ENCODE measurements around the gene RFC5. TPM values are rescaled to one million over a fixed set of nuclear protein-coding genes. Genes with fewer than 3 reads are reported as not detected.

Gene RFC5
- polyA plus RNA-seq, 2 of the 4 experiments (the other 2 are of a cell fraction): 57.5 to 64.7 TPM

DNA sequence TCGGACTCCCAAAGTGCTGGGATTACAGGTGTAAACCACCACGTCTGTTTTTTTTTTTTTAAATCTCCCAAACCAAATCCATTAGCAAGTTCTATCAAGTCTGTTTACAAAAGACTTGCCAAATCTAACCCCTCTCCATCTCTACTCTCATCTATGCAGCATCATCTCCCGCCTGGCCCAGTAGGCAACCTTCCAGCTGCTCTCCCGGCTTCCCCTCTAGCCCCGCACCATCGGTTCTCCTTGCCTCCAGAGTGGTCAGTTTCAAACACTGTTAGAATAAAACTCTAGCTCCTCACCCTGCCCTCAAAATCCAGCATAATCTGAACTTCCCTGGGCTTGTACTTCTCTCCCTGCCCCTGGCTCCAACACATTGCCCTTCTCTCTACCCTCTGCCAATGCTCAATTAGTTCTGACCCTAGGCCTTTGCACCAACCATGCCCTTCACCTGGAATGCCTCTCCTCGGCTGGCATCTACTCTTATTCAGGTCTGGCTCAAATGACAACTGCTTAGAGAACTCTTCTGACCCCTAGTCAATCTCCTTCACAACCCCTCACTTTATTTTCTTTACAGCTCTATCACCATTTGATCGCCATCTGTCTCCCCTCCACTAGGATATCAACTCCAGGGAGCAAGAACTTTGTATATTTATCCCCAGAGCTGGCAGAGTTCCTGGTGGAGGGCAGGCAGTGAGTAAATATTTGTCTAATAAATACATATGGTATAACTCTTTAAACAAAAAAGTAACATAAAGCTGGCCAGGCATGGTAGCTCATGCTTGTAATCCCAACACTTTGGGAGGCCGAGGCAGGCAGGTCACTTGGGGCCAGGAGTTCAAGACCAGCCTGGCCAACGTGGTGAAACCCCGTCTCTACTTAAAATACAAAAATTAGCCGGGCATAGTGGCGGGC is 39.6 kb downstream of the RFC5 start:
- TF ChIP-seq JUN (IDR thresholded peaks at IDR 0.05): 0 out of 5 replicates have a peak, but pooled peaks of 1 of the 2 experiments have one; percentile 22
- TF ChIP-seq, protein P1, sequence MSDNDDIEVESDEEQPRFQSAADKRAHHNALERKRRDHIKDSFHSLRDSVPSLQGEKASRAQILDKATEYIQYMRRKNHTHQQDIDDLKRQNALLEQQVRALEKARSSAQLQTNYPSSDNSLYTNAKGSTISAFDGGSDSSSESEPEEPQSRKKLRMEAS (IDR thresholded peaks at IDR 0.05): 0 out of 2 replicates have a peak, but pooled peaks have one; percentile 48
- TF ChIP-seq GATA3 (IDR thresholded peaks at IDR 0.05; ENCODE audit: borderline replicate concordance): peak; percentile 55; the same call in 1 of the 2 replicates
- no peak for TF ChIP-seq POLR2AphosphoS2 (conservative IDR thresholded peaks at IDR 0.05; ENCODE audit: low read length)
- TF ChIP-seq RNF2 (IDR thresholded peaks at IDR 0.05; ENCODE audit: borderline replicate concordance, low read depth): no peak
- TF ChIP-seq, protein P2, sequence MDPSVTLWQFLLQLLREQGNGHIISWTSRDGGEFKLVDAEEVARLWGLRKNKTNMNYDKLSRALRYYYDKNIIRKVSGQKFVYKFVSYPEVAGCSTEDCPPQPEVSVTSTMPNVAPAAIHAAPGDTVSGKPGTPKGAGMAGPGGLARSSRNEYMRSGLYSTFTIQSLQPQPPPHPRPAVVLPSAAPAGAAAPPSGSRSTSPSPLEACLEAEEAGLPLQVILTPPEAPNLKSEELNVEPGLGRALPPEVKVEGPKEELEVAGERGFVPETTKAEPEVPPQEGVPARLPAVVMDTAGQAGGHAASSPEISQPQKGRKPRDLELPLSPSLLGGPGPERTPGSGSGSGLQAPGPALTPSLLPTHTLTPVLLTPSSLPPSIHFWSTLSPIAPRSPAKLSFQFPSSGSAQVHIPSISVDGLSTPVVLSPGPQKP (IDR thresholded peaks at IDR 0.05; ENCODE audit: low read depth, low read length): no peak
- no peak for TF ChIP-seq MYC (IDR thresholded peaks at IDR 0.05; ENCODE audit: borderline replicate concordance, low read length)
- CTCF ChIA-PET: interaction anchor here (0.6 to 5.1 kb wide), 6 partner anchors 21 to 182 kb away, joined by 3 to 23 read pairs (median 4); no protein-coding TSS in a partner anchor
- Histone ChIP-seq H3K4me3 (no peak overlapping the region), H3K27ac (peak overlapping the region; percentile 46 to 80; a peak in 5 of 6 replicates), H3K9me3 (no peaks in the 10 kb centered on the region), H3K4me1 (peaks cover 80% of the 10 kb centered on the region), H3K4me2 (peak overlapping the region; percentile 58)
- peak in 1 of 2 experiments; percentile 68 for DNase-seq (ENCODE audit: low read depth in 1 of 2, low spot score in 1 of 2)
- FAIRE-seq: no peak
- POLR2A ChIA-PET: interaction anchor here (1.3 kb wide), 1 partner anchor 317 kb away, joined by 6 read pairs; the partner anchor contains the start of gene TAOK3
- peak in 1 of 2 experiments; percentile 14; a peak in 3 of 6 replicates for ATAC-seq
- 35% methylated on average over 13 of the region's 13 CpGs for WGBS (ENCODE audit: missing lambda C conversion rate)

DNA sequence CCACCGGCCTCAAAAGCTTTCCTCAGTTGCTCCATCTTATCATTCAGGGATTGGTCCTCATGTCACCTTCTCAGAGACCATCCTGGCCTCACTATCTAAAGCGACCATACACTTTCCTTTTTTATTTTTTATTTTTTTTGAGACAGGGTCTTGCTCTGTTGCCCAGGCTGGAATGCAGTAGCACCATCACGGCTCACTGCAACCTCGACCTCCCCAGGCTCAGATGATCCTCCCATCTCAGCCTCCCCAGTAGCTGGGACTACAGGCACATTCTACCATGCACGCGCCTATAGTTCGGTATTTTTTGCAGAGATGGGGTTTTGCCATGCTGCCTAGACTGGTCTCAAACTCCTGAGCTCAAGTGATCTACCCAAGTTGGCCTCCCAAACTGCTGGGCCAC is 41.7 kb downstream of the RFC5 start:
- Histone ChIP-seq H3K4me1 (peaks cover 69% of the 10 kb centered on the region), H3K9me3 (no peaks in the 10 kb centered on the region), H3K4me2 (no peak overlapping the region), H3K27ac (peak overlapping the region in 1 of 2 experiments; percentile 100; a peak in 2 of 6 replicates), H3K4me3 (no peak overlapping the region)
- TF ChIP-seq, protein P2 (IDR thresholded peaks at IDR 0.05; ENCODE audit: low read depth, low read length): no peak
- TF ChIP-seq, protein P3, sequence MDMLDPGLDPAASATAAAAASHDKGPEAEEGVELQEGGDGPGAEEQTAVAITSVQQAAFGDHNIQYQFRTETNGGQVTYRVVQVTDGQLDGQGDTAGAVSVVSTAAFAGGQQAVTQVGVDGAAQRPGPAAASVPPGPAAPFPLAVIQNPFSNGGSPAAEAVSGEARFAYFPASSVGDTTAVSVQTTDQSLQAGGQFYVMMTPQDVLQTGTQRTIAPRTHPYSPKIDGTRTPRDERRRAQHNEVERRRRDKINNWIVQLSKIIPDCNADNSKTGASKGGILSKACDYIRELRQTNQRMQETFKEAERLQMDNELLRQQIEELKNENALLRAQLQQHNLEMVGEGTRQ (IDR thresholded peaks at IDR 0.05): no peak
- no peak for TF ChIP-seq HOXB13 (CRISPR knock-in tag; IDR thresholded peaks at IDR 0.05; ENCODE audit: low read depth)
- TF ChIP-seq, protein P1 (IDR thresholded peaks at IDR 0.05): no peak
- no peak for TF ChIP-seq SMC3 (IDR thresholded peaks at IDR 0.05)
- no peak; a peak in 1 of 5 replicates for TF ChIP-seq JUN (IDR thresholded peaks at IDR 0.05)
- TF ChIP-seq BHLHE40 (IDR thresholded peaks at IDR 0.05; ENCODE audit: low read depth, low read length): no peak
- no peak for TF ChIP-seq FOSB (CRISPR knock-in tag; IDR thresholded peaks at IDR 0.05)
- TF ChIP-seq MAZ (IDR thresholded peaks at IDR 0.05; ENCODE audit: borderline replicate concordance, low read depth, low read length): no peak
- no peak for TF ChIP-seq SREBF2 (IDR thresholded peaks at IDR 0.05)
- no peak for TF ChIP-seq RNF2 (IDR thresholded peaks at IDR 0.05; ENCODE audit: borderline replicate concordance, low read depth)
- TF ChIP-seq MYC (IDR thresholded peaks at IDR 0.05; ENCODE audit: borderline replicate concordance, low read length): no peak
- no peak for ATAC-seq
- POLR2A ChIA-PET: no interaction called here
- no peak for DNase-seq (ENCODE audit: low read depth in 1 of 2, low spot score in 1 of 2)
- CTCF ChIA-PET: interaction anchor here (0.7 to 5.1 kb wide), 7 partner anchors 10 to 201 kb away, joined by 3 to 23 read pairs (median 4); partner anchors contain the start of gene PEBP1
- FAIRE-seq: no peak
- 94% methylated on average over 7 of the region's 7 CpGs for WGBS (ENCODE audit: missing lambda C conversion rate)

DNA sequence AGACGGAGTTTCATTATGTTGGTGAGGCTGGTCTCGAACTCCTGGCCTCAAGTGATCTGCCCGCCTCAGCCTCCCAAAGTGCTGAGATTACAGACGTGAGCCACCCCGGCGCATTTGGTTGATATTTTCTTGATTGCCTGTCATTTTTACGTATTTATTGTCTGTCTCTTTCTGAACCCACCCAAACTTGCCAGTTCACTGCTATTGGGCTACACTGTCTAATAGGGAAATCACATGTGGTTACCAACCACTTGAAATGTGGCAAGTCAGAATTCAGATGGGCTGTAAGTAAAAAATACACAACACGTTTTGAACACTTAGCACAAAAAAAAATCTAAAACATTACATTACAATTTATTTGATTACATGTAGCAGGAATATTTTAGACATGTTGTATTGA is 42.4 kb downstream of the RFC5 start:
- 86% methylated on average over 8 of the region's 8 CpGs for WGBS (ENCODE audit: missing lambda C conversion rate)
- DNase-seq (ENCODE audit: low read depth in 1 of 2, low spot score in 1 of 2): no peak
- FAIRE-seq: no peak
- CTCF ChIA-PET: interaction anchor here (0.7 to 1.4 kb wide), 4 partner anchors 9 to 1911 kb away, joined by 3 to 5 read pairs (median 4); partner anchors contain the start of gene PEBP1
- POLR2A ChIA-PET: no interaction called here
- H3K4me1 ChIP-seq: peaks cover 69% of the 10 kb centered on the region
- peak overlapping the region; percentile 98 to 100; a peak in 5 of 6 replicates for H3K27ac ChIP-seq
- no peaks in the 10 kb centered on the region for H3K9me3 ChIP-seq
- no peak for ATAC-seq
- H3K4me3 ChIP-seq: 0 out of 3 replicates have a peak overlapping the region, but pooled peaks have one; percentile 87
- peak overlapping the region; percentile 82 for H3K4me2 ChIP-seq
- no peak for TF ChIP-seq POLR2A (IDR thresholded peaks at IDR 0.05; ENCODE audit: low read length)
- TF ChIP-seq, protein P4, sequence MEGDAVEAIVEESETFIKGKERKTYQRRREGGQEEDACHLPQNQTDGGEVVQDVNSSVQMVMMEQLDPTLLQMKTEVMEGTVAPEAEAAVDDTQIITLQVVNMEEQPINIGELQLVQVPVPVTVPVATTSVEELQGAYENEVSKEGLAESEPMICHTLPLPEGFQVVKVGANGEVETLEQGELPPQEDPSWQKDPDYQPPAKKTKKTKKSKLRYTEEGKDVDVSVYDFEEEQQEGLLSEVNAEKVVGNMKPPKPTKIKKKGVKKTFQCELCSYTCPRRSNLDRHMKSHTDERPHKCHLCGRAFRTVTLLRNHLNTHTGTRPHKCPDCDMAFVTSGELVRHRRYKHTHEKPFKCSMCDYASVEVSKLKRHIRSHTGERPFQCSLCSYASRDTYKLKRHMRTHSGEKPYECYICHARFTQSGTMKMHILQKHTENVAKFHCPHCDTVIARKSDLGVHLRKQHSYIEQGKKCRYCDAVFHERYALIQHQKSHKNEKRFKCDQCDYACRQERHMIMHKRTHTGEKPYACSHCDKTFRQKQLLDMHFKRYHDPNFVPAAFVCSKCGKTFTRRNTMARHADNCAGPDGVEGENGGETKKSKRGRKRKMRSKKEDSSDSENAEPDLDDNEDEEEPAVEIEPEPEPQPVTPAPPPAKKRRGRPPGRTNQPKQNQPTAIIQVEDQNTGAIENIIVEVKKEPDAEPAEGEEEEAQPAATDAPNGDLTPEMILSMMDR (IDR thresholded peaks at IDR 0.05): no peak
- TF ChIP-seq HEYL (CRISPR knock-in tag; IDR thresholded peaks at IDR 0.05): no peak
- TF ChIP-seq FOSL2 (IDR thresholded peaks at IDR 0.05): no peak
- no peak for TF ChIP-seq FOSL2 (CRISPR knock-in tag; IDR thresholded peaks at IDR 0.05)
- TF ChIP-seq, protein P5, sequence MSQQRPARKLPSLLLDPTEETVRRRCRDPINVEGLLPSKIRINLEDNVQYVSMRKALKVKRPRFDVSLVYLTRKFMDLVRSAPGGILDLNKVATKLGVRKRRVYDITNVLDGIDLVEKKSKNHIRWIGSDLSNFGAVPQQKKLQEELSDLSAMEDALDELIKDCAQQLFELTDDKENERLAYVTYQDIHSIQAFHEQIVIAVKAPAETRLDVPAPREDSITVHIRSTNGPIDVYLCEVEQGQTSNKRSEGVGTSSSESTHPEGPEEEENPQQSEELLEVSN (IDR thresholded peaks at IDR 0.05; ENCODE audit: borderline replicate concordance, low read depth): no peak
- TF ChIP-seq TP53 (CRISPR knock-in tag; IDR thresholded peaks at IDR 0.05): no peak
- TF ChIP-seq GATA3 (IDR thresholded peaks at IDR 0.05; ENCODE audit: borderline replicate concordance): no peak
- TF ChIP-seq ESRRA (IDR thresholded peaks at IDR 0.05; ENCODE audit: borderline replicate concordance, low read length): no peak
- TF ChIP-seq CEBPB (IDR thresholded peaks at IDR 0.05): no peak
- TF ChIP-seq RAD21 (conservative IDR thresholded peaks at IDR 0.05 in 1 of 2, IDR thresholded peaks at IDR 0.05 in 1 of 2): no peak
- TF ChIP-seq EP300 (IDR thresholded peaks at IDR 0.05): no peak

All from A549 (cell line).